Neural cell (in vitro differentiated cells): ENCODE results near the gene SENP3. TPM values are rescaled to one million over a fixed set of nuclear protein-coding genes. Genes with fewer than 3 reads are reported as not detected.

Source experiments
- H2AFZ ChIP-seq: fragments of 200-600, 300-800 bp; sonication (generic), shearing (Covaris generic); 2 replicates; pipeline ENCODE4 v1.6.0; 2014; ENCODE audit warnings: low read depth, mild to moderate bottlenecking, antibody characterized with exemption, low read length, moderate library complexity
- H3F3A ChIP-seq: fragments of 200-600 bp; shearing (Covaris generic); 2 replicates; pipeline ENCODE4 v1.6.1; 2016; ENCODE audit warnings: mild to moderate bottlenecking, moderate library complexity, mixed read lengths, antibody characterized with exemption, low read length; ENCODE audit not compliant: insufficient read depth, poor library complexity, severe bottlenecking
- H3K27ac ChIP-seq: fragments of 200-600, 300-800 bp; sonication (generic), shearing (Covaris generic); 2 replicates; pipeline ENCODE4 v1.5.1; 2014; ENCODE audit warnings: mild to moderate bottlenecking, low read length, moderate library complexity
- H3K27me3 ChIP-seq: fragments of 300-800, 200-600 bp; sonication (generic), shearing (Covaris generic); 2 replicates; pipeline ENCODE4 v1.6.0; 2014; ENCODE audit warnings: mild to moderate bottlenecking, low read depth, low read length, moderate library complexity; ENCODE audit not compliant: insufficient read depth
- H3K36me3 ChIP-seq: fragments of 300-800, 200-600 bp; sonication (generic), shearing (Covaris generic); 2 replicates; pipeline ENCODE4 v1.5.1; 2014; ENCODE audit warnings: mild to moderate bottlenecking, antibody characterized with exemption, low read length, moderate library complexity; ENCODE audit not compliant: insufficient read depth
- H3K4me2 ChIP-seq: fragments of 300-800, 200-600 bp; sonication (generic), shearing (Covaris generic); 2 replicates; pipeline ENCODE4 v1.6.0; 2014; ENCODE audit warnings: mild to moderate bottlenecking, low read length
- H3K4me3 ChIP-seq: fragments of 300-800, 200-600 bp; sonication (generic), shearing (Covaris generic); 2 replicates; pipeline ENCODE4 v1.5.1; 2014; ENCODE audit warnings: mild to moderate bottlenecking, low read length, moderate library complexity
- H3K79me2 ChIP-seq: fragments of 200-600 bp; shearing (Covaris generic); replicated peaks from 2 replicates; pipeline ENCODE4 v1.6.0; 2014; ENCODE audit warnings: mild to moderate bottlenecking, low read length, moderate library complexity; ENCODE audit not compliant: insufficient read depth
- H3K9ac ChIP-seq: fragments of 300-800, 200-600 bp; sonication (generic), shearing (Covaris generic); 2 replicates; pipeline ENCODE4 v1.6.1; 2016; ENCODE audit warnings: mild to moderate bottlenecking, low read length, mixed read lengths
- H3K9me2 ChIP-seq: fragments of 200-600 bp; shearing (Covaris generic); 2 replicates; pipeline ENCODE4 v1.6.1; 2016; ENCODE audit warnings: mild to moderate bottlenecking, low read length, mixed read lengths; ENCODE audit not compliant: insufficient read depth
- H3K9me3 ChIP-seq: fragments of 200-600, 300-800 bp; sonication (generic), shearing (Covaris generic); 2 replicates; pipeline ENCODE4 v1.6.1; 2016; ENCODE audit warnings: mild to moderate bottlenecking, mixed run types, low read length, moderate library complexity, mixed read lengths
- H4K20me1 ChIP-seq: fragments of 200-600 bp; shearing (Covaris generic); 2 replicates; pipeline ENCODE4 v1.6.1; 2016; ENCODE audit warnings: mild to moderate bottlenecking, mixed run types; ENCODE audit not compliant: insufficient read depth
- CTCF ChIP-seq: fragments of 450-650 bp; IDR thresholded peaks from 2 replicates; pipeline ENCODE4 v1.5.1; 2014; ENCODE audit warnings: antibody characterized with exemption, mild to moderate bottlenecking, moderate library complexity; ENCODE audit not compliant: poor library complexity, severe bottlenecking
- EP300 ChIP-seq: fragments of 450-650 bp; conservative IDR thresholded peaks from 2 replicates; pipeline ENCODE4 v1.6.1; 2014; ENCODE audit warnings: antibody characterized with exemption, mild to moderate bottlenecking, moderate library complexity; ENCODE audit not compliant: poor library complexity, severe bottlenecking
- EZH2 ChIP-seq: fragments of 200-600, 300-800 bp; shearing (Covaris generic), sonication (generic); IDR thresholded peaks from 2 replicates; pipeline ENCODE4 v1.6.1; 2014; ENCODE audit warnings: antibody characterized with exemption, low read length, borderline replicate concordance, mild to moderate bottlenecking; ENCODE audit not compliant: insufficient read depth, poor library complexity, severe bottlenecking
- MXI1 ChIP-seq: fragments of 450-650 bp; conservative IDR thresholded peaks from 2 replicates; pipeline ENCODE4 v1.6.1; 2014; ENCODE audit warnings: antibody characterized with exemption, mild to moderate bottlenecking; ENCODE audit not compliant: poor library complexity, severe bottlenecking
- POLR2AphosphoS5 ChIP-seq: IDR thresholded peaks from 2 replicates; pipeline ENCODE4 v1.6.1; 2012
- RAD21 ChIP-seq: fragments of 450-650 bp; conservative IDR thresholded peaks from 2 replicates; pipeline ENCODE4 v1.6.1; 2014; ENCODE audit warnings: antibody characterized with exemption, mild to moderate bottlenecking, moderate library complexity
- REST ChIP-seq: IDR thresholded peaks from 2 replicates; pipeline ENCODE4 v1.6.1; 2012; ENCODE audit warnings: borderline replicate concordance
- SMC3 ChIP-seq: fragments of 450-650 bp; conservative IDR thresholded peaks from 2 replicates; pipeline ENCODE4 v1.6.1; 2014; ENCODE audit warnings: antibody characterized with exemption, mild to moderate bottlenecking, moderate library complexity; ENCODE audit not compliant: poor library complexity
- TAF1 ChIP-seq: IDR thresholded peaks from 2 replicates; pipeline ENCODE4 v1.6.1; 2012; ENCODE audit warnings: low read depth
- polyA plus RNA-seq: library from polyadenylated mRNA; depleted of rRNA; stranded (reverse); fragments of >200 nt; gene quantifications from 2 replicates; pipeline ENCODE4 v1.2.3, GENCODE V29; 2014

The SENP3 gene
- polyA plus RNA-seq, 1 donor from 2014 or later, result 151 TPM

- Histone ChIP-seq H3K4me3 (no peak overlapping the region), H4K20me1 (no peaks in the 10 kb centered on the region), H3K9ac (no peak overlapping the region), H3K4me2 (no peak overlapping the region), H3K27ac (no peak overlapping the region), H3K9me3 (no peaks in the 10 kb centered on the region), H3K36me3 (no peaks in the 10 kb centered on the region), H2AFZ (no peak overlapping the region), H3K9me2 (no peaks in the 10 kb centered on the region), H3K27me3 (peaks cover 22% of the 10 kb centered on the region), H3K79me2 (no peaks in the 10 kb centered on the region), H3F3A (no peaks in the 10 kb centered on the region)
- TF ChIP-seq MXI1 (no peak), POLR2AphosphoS5 (no peak), SMC3 (no peak), REST (no peak), EP300 (no peak), CTCF (no peak), RAD21 (no peak), EZH2 (no peak), TAF1 (no peak)
Observed at GRCh38 chr17:7549401-7550055, 12.2 kb upstream of the SENP3 start.

GRCh38 chr17:7550344-7550743 lies 11.4 kb upstream of the SENP3 start:
- no peaks in the 10 kb centered on the region for H4K20me1 ChIP-seq
- peaks cover 22% of the 10 kb centered on the region for H3K27me3 ChIP-seq
- no peaks in the 10 kb centered on the region for H3F3A ChIP-seq
- H3K4me3 ChIP-seq, result no peak overlapping the region
- H3K27ac ChIP-seq, result no peak overlapping the region
- no peaks in the 10 kb centered on the region for H3K36me3 ChIP-seq
- H3K9me3 ChIP-seq, result no peaks in the 10 kb centered on the region
- H3K9ac ChIP-seq, result no peak overlapping the region
- H2AFZ ChIP-seq, result no peak overlapping the region
- H3K4me2 ChIP-seq, result no peak overlapping the region
- TF ChIP-seq MXI1 (no peak), POLR2AphosphoS5 (no peak), EP300 (no peak), CTCF (no peak), REST (no peak), EZH2 (no peak), SMC3 (no peak), RAD21 (no peak), TAF1 (no peak)
- H3K79me2 ChIP-seq, result no peaks in the 10 kb centered on the region
- no peaks in the 10 kb centered on the region for H3K9me2 ChIP-seq
